ENCODE data around the gene N4BP2L2. TPM values are rescaled to one million over a fixed set of nuclear protein-coding genes. Genes with fewer than 3 reads are reported as not detected.

N4BP2L2 gene
- total RNA-seq, 1 experiment from 2014 or later: 61.4 TPM

GRCh38 chr13:32501064-32501463 is 37.5 kb downstream of the N4BP2L2 start:
- TF ChIP-seq CTCF (conservative IDR thresholded peaks at IDR 0.05): no peak
- H3K9me3 ChIP-seq (ENCODE audit: control insufficient read depth, low read depth, low read length): no peaks in the 10 kb centered on the region

More at GRCh38 chr13:32501064-32501463, 37.5 kb downstream of the N4BP2L2 start:
- no peak overlapping the region for H3K27ac Mint-ChIP-seq
- no peaks in the 10 kb centered on the region for H3K27me3 Mint-ChIP-seq (ENCODE audit: low read depth)
- H3K4me1 Mint-ChIP-seq: peaks cover 12 to 16% of the 10 kb centered on the region in 2 experiments
- H2AFZ ChIP-seq (ENCODE audit: low read length): no peak overlapping the region
- H3T11ph ChIP-seq (ENCODE audit: low read length): no peak overlapping the region
- H3K56ac ChIP-seq (ENCODE audit: insufficient read length, low read depth, low read length): no peak overlapping the region
- no peaks in the 10 kb centered on the region for H4K20me1 ChIP-seq (ENCODE audit: control insufficient read depth, insufficient read depth, insufficient read length)
- no peak overlapping the region for H3K14ac ChIP-seq (ENCODE audit: insufficient read depth, low read length)
- WGBS (ENCODE audit: extremely low coverage, insufficient read length, low lambda C conversion rate): no CpG with 5 or more reads among the region's 6 CpGs
- no peak overlapping the region for H3K4me2 ChIP-seq (ENCODE audit: insufficient read depth, insufficient read length, low read length)
- no peaks in the 10 kb centered on the region for H3K27me3 ChIP-seq (ENCODE audit: insufficient read depth, low read length)
- no peak overlapping the region for H3K18ac ChIP-seq (ENCODE audit: insufficient read length, low read depth, low read length)
- H4K91ac ChIP-seq (ENCODE audit: insufficient read length, low read depth, low read length): no peak overlapping the region
- no peak overlapping the region for H2BK20ac ChIP-seq (ENCODE audit: low read depth, low read length, poor library complexity, severe bottlenecking)
- no peak overlapping the region for H4K5ac ChIP-seq (ENCODE audit: insufficient read length, low read depth, low read length)
- H3K4me3 Mint-ChIP-seq: no peak overlapping the region
- no peaks in the 10 kb centered on the region for H3K23me2 ChIP-seq (ENCODE audit: insufficient read length, low read depth, low read length, poor library complexity, severe bottlenecking)
- H3K4ac ChIP-seq (ENCODE audit: low read depth, low read length): no peak overlapping the region
- no peak overlapping the region for H2BK12ac ChIP-seq (ENCODE audit: insufficient read length, low read depth, low read length)
- H3K23ac ChIP-seq (ENCODE audit: insufficient read length, low read depth, low read length): no peak overlapping the region
- H4K8ac ChIP-seq (replicated peaks; ENCODE audit: insufficient read length, low read depth, low read length): no peak overlapping the region
- no peak overlapping the region for H2BK15ac ChIP-seq (ENCODE audit: low read depth, low read length)
- H2AK5ac ChIP-seq (ENCODE audit: insufficient read length, low read length): no peak overlapping the region
- peaks cover 0 to 15% (median 5%) of the 10 kb centered on the region in 3 experiments; a peak in 3 of 7 replicates for H3K36me3 Mint-ChIP-seq (ENCODE audit: insufficient read depth in 1 of 3, low read depth in 3 of 3)
- DNase-seq: no peak
- no peaks in the 10 kb centered on the region for H3K79me1 ChIP-seq (ENCODE audit: insufficient read depth, low read depth, low read length, poor library complexity, severe bottlenecking)
- H3K9me3 Mint-ChIP-seq: no peaks in the 10 kb centered on the region
- no peaks in the 10 kb centered on the region for H3K79me2 ChIP-seq (ENCODE audit: insufficient read depth, low read length)
- no peak overlapping the region for H3K27ac ChIP-seq (ENCODE audit: insufficient read length, low read depth, low read length)
- no peaks in the 10 kb centered on the region for H3K4me1 ChIP-seq (ENCODE audit: insufficient read depth, low read length)
- no peak overlapping the region for H2BK5ac ChIP-seq (ENCODE audit: insufficient read length, low read length)
- H3K9ac ChIP-seq (ENCODE audit: extremely low read depth, insufficient read length, low read length): no peak overlapping the region
- no peak overlapping the region for H2BK120ac ChIP-seq (ENCODE audit: low read depth, low read length, poor library complexity, severe bottlenecking)
